Measurements from ENCODE around the gene ADCYAP1R1. TPM values are rescaled to one million over a fixed set of nuclear protein-coding genes. Genes with fewer than 3 reads are reported as not detected.

Gene ADCYAP1R1
- polyA plus RNA-seq, 4 donors, result under 0.01 to 4.4 (median 0.84) TPM; not detected in 1

DNA sequence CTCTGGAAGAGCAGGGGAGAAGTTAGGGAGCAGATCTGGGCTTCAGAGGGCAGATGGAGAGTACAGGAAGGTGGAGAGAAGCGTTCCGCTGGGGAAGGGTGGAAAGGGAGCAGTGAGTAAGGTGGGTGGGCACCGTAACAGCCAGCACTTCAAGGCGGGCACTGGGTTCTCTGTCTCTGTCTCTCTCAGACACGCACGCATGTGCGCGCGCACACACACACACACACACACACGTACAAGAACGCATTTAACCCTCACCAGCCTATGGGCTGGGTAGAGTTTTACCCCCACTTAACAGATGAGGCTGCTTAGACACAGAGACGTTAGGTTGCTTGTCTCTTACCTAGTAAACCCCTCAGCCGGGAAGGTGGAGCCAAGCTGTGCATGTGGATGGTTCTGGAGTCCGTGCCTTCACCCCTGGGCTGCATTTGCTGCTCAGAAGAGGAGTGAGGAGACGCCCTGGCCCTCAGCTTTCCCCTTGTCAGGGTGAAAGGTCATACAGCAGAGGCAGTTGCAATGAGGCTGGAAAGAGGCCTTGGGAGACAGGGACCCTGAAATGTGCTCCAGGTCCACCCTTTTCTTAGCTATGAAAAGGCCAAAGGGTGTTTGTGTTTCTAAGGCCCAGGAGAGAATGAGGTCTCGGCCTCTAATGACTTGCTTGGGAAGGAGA, 16.0 kb downstream of the ADCYAP1R1 start:
- 85 to 88% (median 85%) methylated on average over 16 of the region's 16 CpGs for WGBS, 3 donors
- FAIRE-seq (no peak), DNase-seq (no peak)

GRCh38 chr7:31069860-31070555, 17.9 kb downstream of the ADCYAP1R1 start:
- Histone ChIP-seq H3K9me3 (ENCODE audit: control insufficient read depth in 2 of 2, insufficient read depth in 1 of 2, low read depth in 1 of 2, low read length in 1 of 2) (no peaks in the 10 kb centered on the region), H3K4me3 (ENCODE audit: low read depth in 1 of 3, low read length in 3 of 3) (no peak overlapping the region), H3K27me3 (ENCODE audit: control insufficient read depth in 3 of 3, insufficient read depth in 3 of 3, low read length in 3 of 3) (no peaks in the 10 kb centered on the region), H3K4me1 (ENCODE audit: control insufficient read depth in 3 of 3, insufficient read depth in 2 of 3, low read depth in 1 of 3, low read length in 2 of 3) (no peaks in the 10 kb centered on the region), H3K36me3 (ENCODE audit: control insufficient read depth in 3 of 3, insufficient read depth in 2 of 3, low read depth in 1 of 3, low read length in 3 of 3) (no peaks in the 10 kb centered on the region), H3K27ac (ENCODE audit: low read depth in 1 of 3, low read length in 2 of 3) (no peak overlapping the region)
- FAIRE-seq, result no peak
- no peak for DNase-seq
- WGBS, 3 donors, result 51 to 69% (median 62%) methylated on average over 4 of the region's 4 CpGs

More for the DNA sequence above, 16.0 kb downstream of the ADCYAP1R1 start:
- Histone ChIP-seq H3K9me3 (ENCODE audit: control insufficient read depth in 2 of 2, insufficient read depth in 1 of 2, low read depth in 1 of 2, low read length in 1 of 2) (no peaks in the 10 kb centered on the region), H3K27ac (ENCODE audit: low read depth in 1 of 3, low read length in 2 of 3) (no peak overlapping the region), H3K4me3 (ENCODE audit: low read depth in 1 of 3, low read length in 3 of 3) (no peak overlapping the region), H3K27me3 (ENCODE audit: control insufficient read depth in 3 of 3, insufficient read depth in 3 of 3, low read length in 3 of 3) (no peaks in the 10 kb centered on the region), H3K36me3 (ENCODE audit: control insufficient read depth in 3 of 3, insufficient read depth in 2 of 3, low read depth in 1 of 3, low read length in 3 of 3) (no peaks in the 10 kb centered on the region), H3K4me1 (ENCODE audit: control insufficient read depth in 3 of 3, insufficient read depth in 2 of 3, low read depth in 1 of 3, low read length in 2 of 3) (no peaks in the 10 kb centered on the region)

DNA sequence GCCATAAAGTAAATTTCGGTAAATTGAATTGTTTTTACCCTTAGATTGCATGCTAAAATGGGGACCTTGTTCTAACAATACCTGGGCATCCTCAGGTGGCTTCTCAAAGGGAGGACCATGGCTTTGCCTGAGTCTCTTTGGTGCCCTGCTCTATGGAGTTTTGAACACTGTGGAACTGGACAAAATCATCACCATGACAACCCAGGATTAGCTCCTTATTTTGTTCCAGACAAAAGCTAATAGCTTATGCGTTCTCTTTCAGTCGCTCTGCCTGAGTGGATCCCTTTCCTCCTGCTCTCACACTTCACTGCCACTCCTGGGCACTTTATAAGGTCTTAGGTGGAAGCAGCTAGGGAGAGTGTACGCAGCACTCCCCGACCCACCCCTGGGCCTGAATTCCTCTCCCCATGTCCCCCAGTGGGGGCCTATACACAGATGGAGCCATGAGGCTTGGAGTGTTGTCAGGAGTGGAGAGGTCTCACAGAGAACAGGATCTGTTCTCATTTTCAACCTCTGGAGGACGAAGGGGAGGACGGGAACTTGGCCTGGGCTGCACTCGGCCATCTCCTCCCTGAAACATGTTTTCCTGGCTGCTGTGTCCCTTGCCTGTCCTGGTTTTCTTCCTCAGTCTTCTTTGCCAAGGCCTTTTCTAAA, 19.0 kb downstream of the ADCYAP1R1 start:
- H3K27ac ChIP-seq (ENCODE audit: low read depth in 1 of 3, low read length in 2 of 3), result no peak overlapping the region
- H3K27me3 ChIP-seq (ENCODE audit: control insufficient read depth in 3 of 3, insufficient read depth in 3 of 3, low read length in 3 of 3), result no peaks in the 10 kb centered on the region
- 72 to 81% (median 78%) methylated on average over 8 of the region's 8 CpGs for WGBS, 3 donors
- no peaks in the 10 kb centered on the region for H3K36me3 ChIP-seq (ENCODE audit: control insufficient read depth in 3 of 3, insufficient read depth in 2 of 3, low read depth in 1 of 3, low read length in 3 of 3)
- H3K4me3 ChIP-seq (ENCODE audit: low read depth in 1 of 3, low read length in 3 of 3), result no peak overlapping the region
- H3K4me1 ChIP-seq (ENCODE audit: control insufficient read depth in 3 of 3, insufficient read depth in 2 of 3, low read depth in 1 of 3, low read length in 2 of 3), result no peaks in the 10 kb centered on the region
- DNase-seq (no peak), FAIRE-seq (no peak)
- no peaks in the 10 kb centered on the region for H3K9me3 ChIP-seq (ENCODE audit: control insufficient read depth in 2 of 2, insufficient read depth in 1 of 2, low read depth in 1 of 2, low read length in 1 of 2)

GRCh38 chr7:31071645-31072029, 19.5 kb downstream of the ADCYAP1R1 start:
- H3K27me3 ChIP-seq (ENCODE audit: control insufficient read depth in 3 of 3, insufficient read depth in 3 of 3, low read length in 3 of 3), result no peaks in the 10 kb centered on the region
- FAIRE-seq (no peak), DNase-seq (no peak)
- no peak overlapping the region for H3K4me3 ChIP-seq (ENCODE audit: low read depth in 1 of 3, low read length in 3 of 3)
- no peaks in the 10 kb centered on the region for H3K36me3 ChIP-seq (ENCODE audit: control insufficient read depth in 3 of 3, insufficient read depth in 2 of 3, low read depth in 1 of 3, low read length in 3 of 3)
- H3K27ac ChIP-seq (ENCODE audit: low read depth in 1 of 3, low read length in 2 of 3), result no peak overlapping the region
- H3K4me1 ChIP-seq (ENCODE audit: control insufficient read depth in 3 of 3, insufficient read depth in 2 of 3, low read depth in 1 of 3, low read length in 2 of 3), result no peaks in the 10 kb centered on the region
- 45 to 54% (median 50%) methylated on average over 3 of the region's 3 CpGs for WGBS, 3 donors
- H3K9me3 ChIP-seq (ENCODE audit: control insufficient read depth in 2 of 2, insufficient read depth in 1 of 2, low read depth in 1 of 2, low read length in 1 of 2), result no peaks in the 10 kb centered on the region

GRCh38 chr7:31073326-31074119, 21.4 kb downstream of the ADCYAP1R1 start:
- no peaks in the 10 kb centered on the region for H3K9me3 ChIP-seq (ENCODE audit: control insufficient read depth in 2 of 2, insufficient read depth in 1 of 2, low read depth in 1 of 2, low read length in 1 of 2)
- H3K4me1 ChIP-seq (ENCODE audit: control insufficient read depth in 3 of 3, insufficient read depth in 2 of 3, low read depth in 1 of 3, low read length in 2 of 3), result no peaks in the 10 kb centered on the region
- no peak overlapping the region for H3K4me3 ChIP-seq (ENCODE audit: low read depth in 1 of 3, low read length in 3 of 3)
- H3K27ac ChIP-seq (ENCODE audit: low read depth in 1 of 3, low read length in 2 of 3), result no peak overlapping the region
- no peaks in the 10 kb centered on the region for H3K27me3 ChIP-seq (ENCODE audit: control insufficient read depth in 3 of 3, insufficient read depth in 3 of 3, low read length in 3 of 3)
- WGBS, 3 donors, result 70 to 86% (median 71%) methylated on average over 5 of the region's 5 CpGs
- no peak for DNase-seq
- no peaks in the 10 kb centered on the region for H3K36me3 ChIP-seq (ENCODE audit: control insufficient read depth in 3 of 3, insufficient read depth in 2 of 3, low read depth in 1 of 3, low read length in 3 of 3)
- no peak for FAIRE-seq

- Histone ChIP-seq H3K9me3 (ENCODE audit: control insufficient read depth in 2 of 2, insufficient read depth in 1 of 2, low read depth in 1 of 2, low read length in 1 of 2) (no peaks in the 10 kb centered on the region), H3K4me3 (ENCODE audit: low read depth in 1 of 3, low read length in 3 of 3) (no peak overlapping the region), H3K27ac (ENCODE audit: low read depth in 1 of 3, low read length in 2 of 3) (no peak overlapping the region), H3K36me3 (ENCODE audit: control insufficient read depth in 3 of 3, insufficient read depth in 2 of 3, low read depth in 1 of 3, low read length in 3 of 3) (no peaks in the 10 kb centered on the region), H3K27me3 (ENCODE audit: control insufficient read depth in 3 of 3, insufficient read depth in 3 of 3, low read length in 3 of 3) (peaks cover 0 to 3% (median 0%) of the 10 kb centered on the region in 3 donors), H3K4me1 (ENCODE audit: control insufficient read depth in 3 of 3, insufficient read depth in 2 of 3, low read depth in 1 of 3, low read length in 2 of 3) (no peaks in the 10 kb centered on the region)
- no peak for DNase-seq
- WGBS, 3 donors, result 72 to 84% (median 83%) methylated on average over 6 of the region's 6 CpGs
- FAIRE-seq, result no peak
Measured at GRCh38 chr7:31074120-31074383, 21.9 kb downstream of the ADCYAP1R1 start.

DNA sequence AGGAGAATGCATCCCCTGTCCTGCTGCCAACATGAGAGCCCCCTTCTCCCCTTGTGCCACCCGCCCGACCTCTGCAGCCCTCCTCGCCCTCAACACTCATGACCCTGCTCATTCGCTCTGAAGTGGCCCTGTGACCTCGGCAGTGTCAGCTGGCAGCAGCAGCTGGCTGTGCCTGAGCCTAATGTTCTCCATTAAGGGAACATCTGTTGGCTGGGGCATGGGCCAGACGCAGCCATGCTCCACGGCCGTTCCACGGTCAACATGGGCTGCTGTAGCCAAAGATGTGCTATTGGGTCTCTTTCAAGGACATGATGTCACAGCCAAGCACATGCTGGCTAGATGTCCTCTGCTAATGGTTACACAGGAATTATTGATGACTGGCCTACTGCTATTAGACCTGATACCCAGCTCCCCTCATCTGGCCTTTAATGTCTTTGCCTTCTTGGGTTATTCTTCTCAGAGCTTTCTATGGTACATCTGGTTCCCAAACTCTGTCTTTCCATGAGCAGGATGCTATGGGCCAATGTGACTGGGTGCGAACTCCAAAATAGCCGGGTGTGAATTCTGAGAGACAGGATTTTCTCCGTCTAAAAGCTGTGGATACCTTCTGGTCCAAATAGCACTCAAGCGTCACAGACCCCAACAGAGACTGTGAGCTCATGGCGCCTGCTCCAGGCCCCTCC, 22.4 kb downstream of the ADCYAP1R1 start:
- Histone ChIP-seq H3K9me3 (ENCODE audit: control insufficient read depth in 2 of 2, insufficient read depth in 1 of 2, low read depth in 1 of 2, low read length in 1 of 2) (no peaks in the 10 kb centered on the region), H3K27ac (ENCODE audit: low read depth in 1 of 3, low read length in 2 of 3) (no peak overlapping the region), H3K4me1 (ENCODE audit: control insufficient read depth in 3 of 3, insufficient read depth in 2 of 3, low read depth in 1 of 3, low read length in 2 of 3) (no peaks in the 10 kb centered on the region), H3K27me3 (ENCODE audit: control insufficient read depth in 3 of 3, insufficient read depth in 3 of 3, low read length in 3 of 3) (peaks cover 0 to 5% (median 0%) of the 10 kb centered on the region in 3 donors), H3K36me3 (ENCODE audit: control insufficient read depth in 3 of 3, insufficient read depth in 2 of 3, low read depth in 1 of 3, low read length in 3 of 3) (no peaks in the 10 kb centered on the region), H3K4me3 (ENCODE audit: low read depth in 1 of 3, low read length in 3 of 3) (no peak overlapping the region)
- WGBS, 3 donors, result 78 to 85% (median 80%) methylated on average over 14 of the region's 14 CpGs
- FAIRE-seq (no peak), DNase-seq (no peak)

DNA sequence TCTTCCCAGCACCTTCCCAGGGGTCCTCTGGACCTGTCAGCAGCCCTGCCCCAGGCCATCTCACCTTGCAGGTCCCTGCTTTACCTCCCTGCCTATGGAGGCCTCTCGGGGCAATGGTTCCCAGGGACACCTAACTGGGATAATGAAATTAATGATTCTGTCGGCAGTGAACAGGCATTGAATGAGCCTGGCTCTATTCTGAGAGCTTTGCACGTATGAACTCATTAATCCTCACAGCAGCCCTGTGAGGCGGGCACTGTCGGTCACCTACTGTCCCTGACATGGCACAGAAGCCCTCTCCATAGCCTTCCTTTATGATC, 22.9 kb downstream of the ADCYAP1R1 start:
- WGBS, 3 donors, result 78 to 87% (median 78%) methylated on average over 5 of the region's 5 CpGs
- DNase-seq (no peak), FAIRE-seq (no peak)
- Histone ChIP-seq H3K27ac (ENCODE audit: low read depth in 1 of 3, low read length in 2 of 3) (no peak overlapping the region), H3K9me3 (ENCODE audit: control insufficient read depth in 2 of 2, insufficient read depth in 1 of 2, low read depth in 1 of 2, low read length in 1 of 2) (no peaks in the 10 kb centered on the region), H3K27me3 (ENCODE audit: control insufficient read depth in 3 of 3, insufficient read depth in 3 of 3, low read length in 3 of 3) (peaks cover 0 to 5% (median 0%) of the 10 kb centered on the region in 3 donors), H3K36me3 (ENCODE audit: control insufficient read depth in 3 of 3, insufficient read depth in 2 of 3, low read depth in 1 of 3, low read length in 3 of 3) (no peaks in the 10 kb centered on the region), H3K4me3 (ENCODE audit: low read depth in 1 of 3, low read length in 3 of 3) (no peak overlapping the region), H3K4me1 (ENCODE audit: control insufficient read depth in 3 of 3, insufficient read depth in 2 of 3, low read depth in 1 of 3, low read length in 2 of 3) (no peaks in the 10 kb centered on the region)

Data from small intestine (tissue), 7 donors.